Right ventricle myocardium superior (tissue), 1 donor: ENCODE results near the gene URB2. TPM values are rescaled to one million over a fixed set of nuclear protein-coding genes. Genes with fewer than 3 reads are reported as not detected.

ENCODE experiments used
- ATAC-seq: fragments of 200-7000 bp; cut with Tn5 transposase; one replicate; pipeline ENCODE4 v1.9.1; 2020; ENCODE audit warnings: mild to moderate bottlenecking; ENCODE audit not compliant: poor library complexity
- DNase-seq: peaks from one replicate; pipeline ENCODE4 v3.0.0-alpha.2; 2020
- intact Hi-C: fragments of 100-400 bp; cut with DNase I; formaldehyde crosslinking; loops from one replicate; pipeline ENCODE4 v1.11.2; 2022
- total RNA-seq: library from RNA; stranded (reverse); fragmentation: NEBNext Ultra II Directional; extraction: Animal tissue kit (Norgen Biotek cat#: 25700); gene quantifications from one replicate; pipeline ENCODE4 v1.2.1, GENCODE V29; 2021
- donor health status: DM: no; HTN: yes; CAD: no; lungs with severe emphysema.

URB2 gene
- total RNA-seq, 1 donor from 2014 or later, result 3.2 TPM

DNA sequence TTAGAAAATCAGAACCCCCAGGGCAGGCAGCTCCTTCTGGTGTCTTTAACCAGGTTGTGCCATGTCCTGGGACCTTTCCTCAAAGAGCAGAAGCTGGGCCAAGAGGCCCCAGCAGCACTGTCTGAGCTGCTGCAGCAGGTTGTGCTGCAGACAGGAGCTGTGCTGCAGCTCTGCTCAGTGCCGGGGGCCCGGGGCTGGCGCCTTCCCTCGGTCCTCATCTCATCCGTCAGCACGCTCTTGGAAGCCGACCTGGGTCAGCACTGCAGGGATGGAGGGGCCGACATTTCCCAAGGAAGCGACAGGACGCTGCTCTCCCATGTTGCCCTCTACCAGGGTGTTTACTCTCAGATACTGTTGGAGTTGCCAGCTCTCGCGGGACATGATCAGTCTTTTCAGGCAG, 11.7 kb downstream of the URB2 start:
- ATAC-seq (no peak), DNase-seq (no peak)
- intact Hi-C loops, result no loop called here

DNA sequence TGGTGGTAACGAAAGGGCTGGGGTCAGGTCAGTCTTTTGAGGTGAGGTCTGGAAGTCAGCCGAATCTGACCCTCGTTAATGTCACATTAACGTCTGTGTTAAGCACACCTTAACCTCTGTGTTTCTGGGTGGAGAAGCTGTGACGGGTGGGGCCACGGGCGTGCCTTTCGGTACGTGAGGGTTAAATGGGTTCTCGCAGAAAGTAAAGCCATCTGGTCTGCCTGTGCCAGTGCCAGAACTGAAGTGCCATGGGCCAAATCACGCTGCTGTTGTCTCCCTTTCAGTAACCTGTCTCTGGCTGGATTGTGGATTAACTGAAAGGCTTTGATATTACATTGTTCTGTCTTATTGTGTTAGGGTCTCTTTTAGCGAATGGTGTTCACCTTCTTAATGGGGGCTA, 14.4 kb downstream of the URB2 start:
- no peak for DNase-seq
- ATAC-seq, result peak; percentile 55

DNA sequence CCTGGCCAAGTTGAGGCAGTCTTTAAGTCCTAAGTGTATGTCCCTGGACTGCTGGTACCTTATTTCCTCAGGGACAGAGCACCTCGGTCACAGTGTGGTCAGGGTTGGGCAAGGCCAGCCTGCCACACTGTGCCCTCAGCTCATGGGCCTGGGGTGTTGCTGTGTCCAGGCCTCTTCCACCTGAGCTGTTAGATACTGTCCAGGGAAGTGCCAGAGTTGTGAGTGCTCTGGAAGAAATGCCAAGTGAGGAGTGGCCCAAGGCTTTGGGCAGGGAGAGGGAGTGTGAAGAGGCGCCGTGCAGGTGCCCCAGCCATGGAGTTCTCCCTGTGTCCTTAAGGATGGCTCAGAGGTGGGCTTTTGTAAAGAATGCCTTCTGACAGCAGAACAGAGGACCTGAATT, 15.3 kb downstream of the URB2 start:
- DNase-seq (no peak), ATAC-seq (peak; percentile 63)
- intact Hi-C loops, result no loop called here

More for the DNA sequence above, 14.4 kb downstream of the URB2 start:
- intact Hi-C loops, result no loop called here

DNA sequence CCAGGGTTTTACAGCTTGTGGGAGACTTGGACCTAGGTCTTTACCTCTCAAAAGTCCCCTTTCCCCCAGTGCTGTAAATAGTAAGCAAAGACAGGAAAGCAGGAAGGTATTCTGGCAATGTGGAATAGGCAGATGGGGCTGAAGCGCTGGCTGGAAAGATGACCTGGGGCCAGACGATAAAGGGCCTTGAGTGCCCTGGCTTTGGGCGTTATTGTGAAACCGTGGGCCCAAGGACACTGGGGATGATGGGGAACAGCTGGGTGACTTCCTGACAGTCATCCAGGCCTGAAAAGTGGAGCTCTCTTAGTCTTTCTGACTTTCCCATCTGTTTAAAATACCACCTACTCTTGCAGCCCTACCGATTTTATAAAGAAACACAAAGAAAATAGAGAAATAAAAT, 16.3 kb downstream of the URB2 start:
- ATAC-seq, result no peak
- no peak for DNase-seq
- intact Hi-C loops, result no loop called here

DNA sequence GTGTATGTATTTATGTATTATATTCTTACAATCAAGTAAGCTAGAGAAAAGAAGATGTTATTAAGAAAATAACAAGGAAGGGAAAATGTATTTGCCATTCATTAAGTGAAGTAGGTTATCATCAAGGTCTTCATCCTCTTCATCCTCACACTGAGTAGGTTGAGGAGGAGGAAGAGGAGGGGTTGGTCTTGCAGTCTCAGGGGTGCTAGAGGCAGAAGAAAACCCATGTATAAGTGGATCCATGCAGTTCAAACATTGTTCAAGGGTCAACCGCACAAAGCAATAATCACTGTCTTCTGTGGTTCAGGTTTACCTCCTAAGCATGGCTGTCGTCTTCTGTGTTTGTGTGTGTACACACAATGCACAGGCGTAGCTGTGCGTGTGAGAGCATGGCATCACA, 16.9 kb downstream of the URB2 start:
- intact Hi-C loops, result no loop called here

DNA sequence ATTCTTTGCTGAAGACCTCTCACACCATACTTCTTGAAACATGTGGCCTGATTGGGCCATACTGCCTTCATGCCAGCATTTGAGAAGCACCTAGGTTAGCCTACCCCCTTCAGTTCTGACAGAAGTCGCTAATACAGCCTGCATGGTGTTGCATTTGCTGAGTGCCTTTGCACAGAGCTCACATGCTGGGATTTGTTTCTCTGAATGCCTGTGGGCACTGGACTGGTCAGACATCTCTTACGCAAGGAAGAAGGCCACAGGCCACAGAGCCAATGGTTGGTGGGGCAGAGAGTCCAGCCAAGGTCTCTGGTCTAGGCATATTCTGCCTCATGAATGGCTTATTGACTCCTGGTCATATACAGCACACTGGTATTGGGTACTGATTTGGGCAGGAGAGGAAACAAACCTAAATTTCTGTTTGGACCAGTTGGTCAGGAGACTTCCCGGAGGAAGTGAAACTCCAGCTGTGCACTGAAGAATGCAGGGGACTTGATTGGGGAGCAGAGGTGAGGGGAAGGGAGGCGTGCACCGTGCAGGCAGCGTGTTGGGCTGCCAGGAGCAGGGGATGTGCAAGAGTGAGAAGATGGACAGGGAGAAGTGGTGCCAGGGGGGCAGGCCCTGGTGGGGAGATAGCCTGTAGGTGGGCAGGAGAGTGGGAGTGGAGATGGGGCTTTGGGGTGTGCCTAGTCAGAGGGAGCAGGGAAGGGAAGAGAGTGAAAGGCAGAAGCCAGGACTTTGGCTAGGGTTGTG, 18.1 kb downstream of the URB2 start:
- DNase-seq (no peak), ATAC-seq (no peak)
- intact Hi-C loops, result no loop called here

More for the DNA sequence above, 16.9 kb downstream of the URB2 start:
- no peak for ATAC-seq
- no peak for DNase-seq

DNA sequence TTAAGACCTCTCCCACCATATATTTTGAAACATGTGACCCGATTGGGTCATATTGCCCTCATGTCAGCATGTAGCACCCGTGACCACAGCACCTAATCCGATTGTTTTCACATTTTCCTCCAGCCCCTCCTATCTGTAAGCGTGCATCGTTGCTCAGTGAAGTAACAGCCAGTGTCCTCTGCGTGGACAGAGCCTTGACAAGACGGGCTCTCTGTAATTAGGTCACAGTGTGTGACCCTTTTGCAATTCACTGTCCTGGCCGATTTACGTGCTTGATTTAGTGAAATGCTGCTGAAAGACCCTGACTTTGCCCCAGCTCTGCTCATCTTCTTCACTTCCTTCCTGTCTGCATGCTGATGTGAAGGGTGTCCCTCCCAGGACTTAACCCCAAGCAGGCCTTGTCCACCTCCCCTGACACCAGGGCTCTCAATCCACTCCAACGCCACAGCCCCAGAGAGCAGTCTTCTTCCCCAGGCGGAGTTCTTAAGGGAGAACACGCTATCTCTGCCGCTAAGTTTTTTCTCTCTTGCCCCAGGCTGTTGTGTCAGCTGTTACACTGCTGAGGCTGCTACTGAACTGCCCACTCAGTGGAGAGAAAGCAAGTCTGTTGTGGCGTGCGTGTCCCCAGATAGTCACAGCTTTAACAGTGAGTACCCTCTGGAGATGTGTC, 19.4 kb downstream of the URB2 start:
- no peak for DNase-seq
- intact Hi-C loops, result no loop called here
- no peak for ATAC-seq

DNA sequence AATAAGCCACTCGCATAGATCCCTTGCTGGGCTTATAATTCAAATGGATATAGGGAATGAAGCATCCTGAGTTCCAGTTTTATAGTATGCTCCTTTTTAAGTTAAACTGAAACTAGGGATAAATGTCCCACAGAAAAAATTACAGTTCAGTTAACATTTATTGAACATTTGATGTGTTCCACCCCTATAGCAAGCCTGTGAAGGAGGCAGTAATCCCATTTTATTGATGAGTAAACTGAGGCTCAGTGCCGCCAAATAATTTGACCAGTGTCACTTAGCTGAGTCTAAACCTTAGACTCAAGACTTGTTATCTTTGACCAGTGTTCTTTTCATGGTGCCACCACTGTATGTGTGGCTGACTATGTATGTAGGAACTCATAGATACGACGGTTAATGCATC, 22.4 kb downstream of the URB2 start:
- ATAC-seq, result no peak
- intact Hi-C loops, result no loop called here
- DNase-seq, result no peak

DNA sequence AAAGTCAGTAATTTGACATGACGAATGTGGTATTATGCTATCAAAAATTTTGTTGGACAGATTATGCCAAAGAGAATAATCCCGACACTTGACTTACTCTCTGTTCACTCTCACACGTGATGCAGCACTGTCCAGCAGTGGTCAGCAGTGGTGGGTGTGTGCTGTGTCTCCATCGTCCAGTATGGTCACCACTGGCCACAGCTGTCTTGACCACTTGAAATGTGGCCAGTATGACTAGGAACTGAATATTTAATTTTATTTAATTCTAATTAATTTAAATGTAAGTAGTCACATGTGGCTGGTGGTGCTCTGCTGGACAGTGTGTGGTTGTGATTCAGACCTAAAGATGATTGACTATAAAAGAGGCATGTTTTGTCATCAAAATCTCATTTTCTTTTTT, 24.0 kb downstream of the URB2 start:
- ATAC-seq, result no peak
- no peak for DNase-seq
- intact Hi-C loops, result no loop called here

DNA sequence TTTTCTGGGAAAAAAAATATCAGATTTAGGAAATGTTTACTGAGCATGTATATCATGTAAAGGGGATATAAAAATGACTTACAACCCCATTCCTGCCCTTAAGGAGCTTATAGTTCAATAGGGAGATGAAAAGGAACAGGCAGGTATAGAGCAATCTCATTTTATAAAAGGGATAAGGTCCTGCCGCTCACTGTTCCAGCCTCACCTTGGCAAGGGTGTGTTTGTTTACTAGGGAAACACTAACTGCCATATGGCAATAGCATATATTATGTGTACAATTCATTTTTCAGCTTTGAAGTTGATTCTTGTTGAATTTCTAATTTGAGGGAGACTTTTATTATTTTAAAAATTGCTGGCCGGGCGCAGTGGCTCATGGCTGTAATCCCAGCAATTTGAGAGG, 25.5 kb downstream of the URB2 start:
- intact Hi-C loops, result no loop called here
- ATAC-seq (no peak), DNase-seq (no peak)

DNA sequence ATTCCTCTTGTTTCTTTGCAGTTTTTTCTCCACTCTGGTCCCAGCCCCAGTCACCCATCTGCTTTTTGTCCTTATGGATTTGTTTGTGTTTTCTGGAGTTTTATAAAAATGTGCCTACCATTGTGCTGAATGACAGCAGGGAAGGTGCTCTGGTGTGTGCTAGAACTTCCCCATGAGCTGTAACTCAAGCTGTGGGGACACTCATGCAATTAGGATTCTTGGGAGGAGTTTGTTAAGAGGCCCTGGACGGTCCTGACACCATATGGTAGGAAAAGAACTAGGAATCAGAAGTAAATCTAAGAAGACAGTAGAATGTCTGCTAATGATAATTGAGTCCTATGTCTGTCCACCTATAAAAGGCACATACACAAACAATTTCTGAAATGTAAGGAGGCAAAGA, 27.4 kb downstream of the URB2 start:
- no peak for DNase-seq
- no peak for ATAC-seq
- intact Hi-C loops, result no loop called here

DNA sequence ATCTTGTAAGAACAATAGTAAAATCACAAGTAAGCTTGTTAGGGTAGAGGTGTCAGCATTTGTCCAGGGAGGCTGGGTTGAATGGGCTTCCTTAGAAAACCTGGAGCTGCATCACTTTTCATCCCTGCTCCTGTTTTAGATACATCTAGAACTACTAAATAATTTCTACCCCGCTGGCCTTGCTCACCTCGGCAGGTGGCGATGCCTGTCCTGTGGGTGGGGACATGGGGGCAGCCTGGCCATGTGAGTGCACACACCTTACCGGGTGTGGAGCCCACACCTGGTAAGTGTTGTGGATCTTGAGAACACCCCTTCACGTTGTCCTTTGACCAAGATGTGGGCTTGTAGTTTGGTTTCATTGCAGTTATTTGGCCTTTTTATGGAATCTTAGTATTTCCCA, 29.7 kb downstream of the URB2 start:
- intact Hi-C loops, result no loop called here
- ATAC-seq (no peak), DNase-seq (no peak)

DNA sequence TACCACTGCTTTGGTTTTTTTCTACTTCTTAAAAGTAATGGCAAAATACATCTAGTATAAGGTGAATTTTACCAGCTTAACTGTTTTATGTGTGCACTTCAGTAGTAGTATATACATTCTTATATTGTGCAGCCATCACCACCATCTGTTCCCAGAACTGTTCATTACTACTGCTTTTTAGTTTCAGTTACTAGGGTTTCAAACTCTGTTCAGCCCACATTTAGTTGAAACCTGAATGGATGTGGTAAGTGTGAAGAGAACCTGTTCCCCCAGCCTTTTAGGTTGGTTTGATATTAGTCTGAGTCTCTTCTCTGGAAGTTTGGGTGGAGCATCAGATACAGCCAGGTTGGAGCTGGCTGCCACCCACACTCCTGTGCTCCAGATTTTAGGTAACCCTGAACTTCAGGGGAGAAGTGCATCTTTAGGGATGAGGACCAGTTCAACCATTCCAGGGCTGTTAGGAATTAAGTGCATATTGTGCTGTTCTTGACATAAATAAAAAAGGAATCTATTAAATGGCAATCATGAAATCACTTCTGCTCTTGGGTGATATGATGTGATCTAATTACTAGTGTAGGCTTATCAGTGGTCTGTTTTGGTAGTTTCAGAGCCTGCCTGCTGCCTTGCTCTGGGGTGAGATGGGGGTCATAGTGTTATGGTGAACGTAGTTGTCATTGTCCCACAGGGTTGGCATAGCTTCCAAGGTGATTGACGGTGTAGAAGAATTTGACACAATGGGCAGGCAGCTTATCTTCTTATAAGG, 32.1 kb downstream of the URB2 start:
- intact Hi-C loops, result no loop called here
- no peak for ATAC-seq
- no peak for DNase-seq

DNA sequence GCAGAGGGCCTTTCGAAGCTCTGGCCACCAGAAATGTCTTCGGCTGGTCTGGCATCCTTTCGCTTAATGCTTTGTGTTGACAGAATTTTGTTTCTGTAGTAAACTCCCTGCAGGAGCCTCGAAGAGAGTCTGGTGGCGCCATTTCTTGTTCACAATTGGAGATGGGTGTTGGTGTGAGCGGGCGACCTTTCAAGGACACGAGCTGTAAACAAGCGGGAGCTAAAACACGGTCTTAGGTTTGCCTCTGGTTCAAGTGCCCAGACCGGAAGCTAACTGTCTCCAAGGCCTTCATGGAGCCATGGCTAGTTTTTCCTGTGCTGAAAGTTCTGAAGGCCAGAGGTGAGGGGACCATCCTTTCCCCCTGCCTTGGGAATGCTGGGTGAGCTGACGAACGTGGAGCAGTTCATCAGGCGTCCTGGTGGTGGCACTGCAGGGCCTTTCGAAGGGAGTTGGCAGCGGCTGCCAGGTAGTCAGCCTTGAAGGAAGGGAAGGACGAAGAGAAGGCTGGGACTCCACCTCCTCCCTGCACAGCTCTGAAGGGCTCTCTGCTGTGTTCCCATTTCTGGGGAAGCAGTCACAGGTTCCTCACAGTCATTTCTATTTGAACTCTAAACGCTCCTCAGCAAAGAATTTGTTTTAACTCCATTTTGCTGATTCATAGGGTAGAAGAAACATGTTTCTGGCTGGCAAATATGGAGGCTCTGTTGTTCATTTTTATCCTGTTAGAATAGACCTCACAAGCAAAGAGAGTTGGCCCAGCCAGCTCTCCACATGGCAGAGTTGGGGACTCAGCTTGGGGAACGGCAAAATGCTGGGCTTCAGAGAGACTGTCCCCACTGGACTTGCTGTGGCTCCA, 35.2 kb downstream of the URB2 start:
- intact Hi-C loops, result loop anchor here (2.0 to 5.0 kb wide), 2 partner anchors 506 to 650 kb away; no protein-coding TSS in a partner anchor
- DNase-seq, result peak; percentile 89
- ATAC-seq, result peak; percentile 97

DNA sequence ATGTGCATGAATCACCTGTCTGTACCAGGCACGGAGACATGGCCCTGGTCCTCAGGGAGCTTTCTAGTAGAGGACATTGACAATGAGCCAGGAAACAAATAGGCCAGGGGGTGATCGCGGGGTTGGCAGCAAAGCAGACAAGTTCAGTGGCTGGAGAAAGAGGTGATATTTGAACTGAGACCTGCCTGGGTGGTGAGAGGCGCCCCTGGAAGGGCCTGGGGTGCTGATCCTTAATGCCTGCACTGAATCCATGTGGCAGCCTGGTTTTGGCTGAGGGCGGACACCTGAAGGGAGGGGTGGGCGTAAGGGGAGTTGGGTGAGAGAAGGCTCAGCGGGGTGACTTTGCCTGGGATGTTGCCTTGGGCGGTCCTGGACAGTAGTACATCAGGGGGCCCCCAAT, 35.9 kb downstream of the URB2 start:
- ATAC-seq (no peak), DNase-seq (no peak)
- intact Hi-C loops, result loop anchor here (2.0 to 5.0 kb wide), 2 partner anchors 505 to 649 kb away; no protein-coding TSS in a partner anchor

DNA sequence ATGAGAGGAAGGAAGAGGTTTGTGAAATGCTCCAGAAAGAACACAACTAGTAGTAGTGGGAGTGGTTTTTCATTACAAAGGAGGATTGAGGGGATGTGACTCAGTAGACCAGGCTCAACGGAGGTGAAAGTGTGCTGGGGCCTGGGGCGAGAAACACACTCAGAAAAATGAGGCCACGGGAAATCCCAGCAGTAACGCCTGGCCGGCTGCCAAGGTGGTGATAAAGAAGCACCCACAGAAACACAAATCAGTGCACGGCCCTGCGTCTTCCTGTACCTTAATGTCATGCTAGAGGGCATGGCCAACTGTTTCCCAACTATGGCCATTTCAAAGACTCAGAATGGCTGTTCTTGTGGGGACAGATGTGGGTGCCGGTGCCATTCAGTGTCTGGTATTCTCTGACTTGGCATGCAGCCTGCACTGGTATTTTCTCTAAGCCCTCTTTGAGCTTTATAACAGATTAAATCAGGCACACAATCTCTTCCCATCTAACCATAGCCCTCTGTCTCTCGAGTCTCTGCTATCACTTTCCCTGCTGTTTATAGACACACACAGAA, 38.2 kb downstream of the URB2 start:
- ATAC-seq (no peak), DNase-seq (peak; percentile 60)
- intact Hi-C loops, result loop anchor here (5.0 kb wide), 1 partner anchor 503 kb away; no protein-coding TSS in a partner anchor

DNA sequence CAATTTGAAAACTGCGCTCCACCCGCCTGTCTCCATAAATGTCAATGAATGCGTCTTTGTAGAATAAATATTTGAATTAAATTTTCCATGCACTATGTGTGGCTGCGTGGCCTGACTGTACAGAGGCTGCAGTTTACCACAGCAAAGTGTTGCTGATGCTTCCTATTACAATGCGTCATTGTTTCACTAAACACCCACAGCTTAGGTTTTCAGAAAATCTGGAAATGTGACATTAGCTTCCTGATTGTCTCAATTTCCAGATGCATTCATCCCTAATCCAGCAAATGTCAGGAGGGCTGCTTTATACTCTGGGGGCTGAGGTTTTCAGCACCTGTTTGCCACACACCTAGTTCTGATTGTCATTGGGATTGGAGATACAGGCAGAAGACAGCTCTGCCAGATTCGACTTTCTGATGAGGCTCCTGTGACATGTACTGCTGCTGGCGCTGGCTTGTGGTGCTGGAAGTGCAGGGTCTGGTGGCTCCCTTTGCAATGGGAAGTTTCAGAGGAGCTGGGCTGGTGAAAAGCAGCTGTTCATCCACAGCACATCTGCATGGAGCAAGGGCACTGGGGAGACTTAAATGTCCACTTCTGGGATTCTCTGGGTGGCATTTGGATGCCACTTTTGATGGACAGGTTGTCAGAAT, 40.0 kb downstream of the URB2 start:
- DNase-seq (no peak), ATAC-seq (no peak)
- intact Hi-C loops, result no loop called here

DNA sequence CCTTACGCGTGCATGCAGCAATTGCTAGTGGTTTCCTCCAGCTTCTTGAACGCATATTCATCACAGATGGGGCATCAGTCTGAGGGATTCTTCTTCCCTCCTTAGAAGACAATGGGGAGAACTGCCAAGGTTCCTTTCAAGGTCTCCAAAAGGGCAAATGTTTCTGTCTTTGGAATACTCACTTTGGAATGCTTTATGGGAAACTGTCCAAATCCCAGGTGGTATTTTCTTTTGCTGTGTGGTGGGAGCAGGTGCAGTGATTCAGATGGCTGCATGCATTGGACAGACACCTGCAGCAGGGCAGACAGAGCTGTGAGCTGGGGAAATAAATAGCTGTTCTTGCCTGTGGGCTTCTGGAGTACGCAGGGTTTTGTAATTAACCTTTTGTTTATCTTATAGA, 40.5 kb downstream of the URB2 start:
- intact Hi-C loops, result no loop called here
- DNase-seq, result no peak
- no peak for ATAC-seq
